ENCODE results near the gene PLEKHG5. TPM values are rescaled to one million over a fixed set of nuclear protein-coding genes. Genes with fewer than 3 reads are reported as not detected.
A peak's percentile ranks its signal among the peaks of the same experiment; 100 is the strongest.

The PLEKHG5 gene
- polyA plus RNA-seq, 1 experiment, result 4.3 TPM

- CTCF ChIA-PET, result interaction anchor here (0.5 to 4.3 kb wide), 5 partner anchors 10 to 176 kb away, joined by 3 to 24 read pairs (median 3); no protein-coding TSS in a partner anchor
- Histone ChIP-seq H3K4me3 (ENCODE audit: low read depth, low read length) (no peak overlapping the region), H3K27me3 (ENCODE audit: control insufficient read depth, insufficient read depth, low read length) (peaks cover 62% of the 10 kb centered on the region), H3K36me3 (ENCODE audit: control insufficient read depth, insufficient read depth, low read length) (no peaks in the 10 kb centered on the region)
- POLR2A ChIA-PET, result no interaction called here
- no peak for DNase-seq (ENCODE audit: low read depth)
- TF ChIP-seq CTCF (IDR thresholded peaks at IDR 0.05; ENCODE audit: insufficient read depth, low read depth, low read length), result no peak
Measured at GRCh38 chr1:6420454-6421042, 70.9 kb downstream of the PLEKHG5 start.

- POLR2A ChIA-PET, result no interaction called here
- Histone ChIP-seq H3K36me3 (ENCODE audit: control insufficient read depth, insufficient read depth, low read length) (no peaks in the 10 kb centered on the region), H3K4me3 (ENCODE audit: low read depth, low read length) (peak within 1 kb of the TSS; percentile 21), H3K27me3 (ENCODE audit: control insufficient read depth, insufficient read depth, low read length) (peaks cover 61% of the 10 kb centered on the region)
- DNase-seq (ENCODE audit: low read depth), result no peak
- CTCF ChIA-PET, result interaction anchor here (0.5 to 4.3 kb wide), 7 partner anchors 13 to 175 kb away, joined by 3 to 24 read pairs (median 3); no protein-coding TSS in a partner anchor
- TF ChIP-seq CTCF (IDR thresholded peaks at IDR 0.05; ENCODE audit: insufficient read depth, low read depth, low read length), result no peak
Measured at GRCh38 chr1:6419804-6420453, 71.5 kb downstream of the PLEKHG5 start, which contains the start of gene HES2. TSS of gene HES2 (minus strand) at chr1:6419919. CDS start at chr1:6419820, 99 bp downstream.

GRCh38 chr1:6419397-6419803 is 72.1 kb downstream of the PLEKHG5 start:
- Histone ChIP-seq H3K4me3 (ENCODE audit: low read depth, low read length) (peak overlapping the region; percentile 21), H3K27me3 (ENCODE audit: control insufficient read depth, insufficient read depth, low read length) (peaks cover 58% of the 10 kb centered on the region), H3K36me3 (ENCODE audit: control insufficient read depth, insufficient read depth, low read length) (no peaks in the 10 kb centered on the region)
- TF ChIP-seq CTCF (IDR thresholded peaks at IDR 0.05; ENCODE audit: insufficient read depth, low read depth, low read length), result no peak
- ChIA-PET POLR2A (no interaction called here), CTCF (interaction anchor here (0.7 to 4.3 kb wide), 7 partner anchors 13 to 173 kb away, joined by 3 to 24 read pairs (median 3); no protein-coding TSS in a partner anchor)
- DNase-seq (ENCODE audit: low read depth), result no peak

GRCh38 chr1:6418668-6419396 is 72.6 kb downstream of the PLEKHG5 start:
- H3K27me3 ChIP-seq (ENCODE audit: control insufficient read depth, insufficient read depth, low read length), result peaks cover 53% of the 10 kb centered on the region
- TF ChIP-seq CTCF (IDR thresholded peaks at IDR 0.05; ENCODE audit: insufficient read depth, low read depth, low read length), result no peak
- no peaks in the 10 kb centered on the region for H3K36me3 ChIP-seq (ENCODE audit: control insufficient read depth, insufficient read depth, low read length)
- no peak overlapping the region for H3K4me3 ChIP-seq (ENCODE audit: low read depth, low read length)
- CTCF ChIA-PET, result interaction anchor here (0.8 to 4.3 kb wide), 6 partner anchors 12 to 173 kb away, joined by 3 to 24 read pairs (median 3); no protein-coding TSS in a partner anchor
- POLR2A ChIA-PET, result no interaction called here
- no peak for DNase-seq (ENCODE audit: low read depth)
